K562 (cell line): Measurements from ENCODE around the gene ADARB2. TPM values are rescaled to one million over a fixed set of nuclear protein-coding genes. Genes with fewer than 3 reads are reported as not detected.
A peak's percentile ranks its signal among the peaks of the same experiment; 100 is the strongest.

ENCODE experiments used
- ATAC-seq: fragments of 200-7000 bp; cut with Tn5 transposase; 3 replicates; pipeline ENCODE4 v1.9.1; 2020; ENCODE audit warnings: moderate library complexity
- BruUV-seq: library from RNA; stranded (reverse); fragments of 400-500 nt; replicated peaks from 2 replicates; lab custom pipeline; 2021; lab: Mats Ljungman, UMichigan
- CTCF ChIA-PET: fragments of 300-600 bp; formaldehyde crosslinking; extraction: SDS; loops from one replicate; lab custom pipeline; 2021; ENCODE audit warnings: low intra/inter-chr PET ratio; lab: Yijun Ruan, JAX
- POLR2A ChIA-PET: fragments of 300-600, 350-650 bp; sonication (Branson Sonifier 250); formaldehyde crosslinking; extraction: SDS; loops from one replicate; lab custom pipeline; 2021; ENCODE audit warnings: antibody characterized with exemption, inconsistent platforms; lab: Yijun Ruan, JAX
- DNase-seq, 4 experiments: peaks; one replicate each; pipeline versions ENCODE4 v3.0.0 to v3.0.0-alpha.2; 2011 to 2018; ENCODE audit warnings: low spot score in 3 of 4, mixed read lengths in 3 of 4; ENCODE audit errors: extremely low read depth in 1 of 4
- FAIRE-seq: peaks from 2 replicates; lab custom pipeline; 2011; peaks lifted over from hg19 to GRCh38; lab: Jason Lieb, UNC
- H2AFZ ChIP-seq: 2 replicates; pipeline ENCODE4 v1.6.0; 2011; ENCODE audit warnings: low read depth, low read length, control low read depth, inconsistent platforms
- H3K27ac ChIP-seq: fragments of 200-600 bp; 3 replicates; pipeline ENCODE4 v1.8.0; 2011; ENCODE audit warnings: low read depth, mild to moderate bottlenecking, control low read depth, inconsistent platforms, low read length, moderate library complexity, mixed read lengths; ENCODE audit errors: extremely low read depth
- H3K27me3 ChIP-seq, 2 experiments: fragments of 300-600 bp in 1 of 2; 2 replicates in 1 of 2; 3 replicates in 1 of 2; pipeline versions ENCODE4 v1.6.0 to v1.8.0; 2011; ENCODE audit warnings: inconsistent platforms in 2 of 2, low read length in 2 of 2, mild to moderate bottlenecking in 1 of 2, mixed read lengths in 1 of 2, moderate library complexity in 1 of 2; ENCODE audit not compliant: control insufficient read depth in 2 of 2, insufficient read depth in 2 of 2
- H3K36me3 ChIP-seq: fragments of 300-600 bp; 3 replicates; pipeline ENCODE4 v1.8.0; 2011; ENCODE audit warnings: mild to moderate bottlenecking, low read length, inconsistent platforms; ENCODE audit not compliant: control insufficient read depth, insufficient read depth
- H3K4me1 ChIP-seq, 2 experiments: fragments of 200-600 bp in 1 of 2; replicated peaks in 1 of 2; 2 replicates in 1 of 2; 3 replicates in 1 of 2; pipeline versions ENCODE4 v1.5.1 to v1.8.0; 2011; ENCODE audit warnings: inconsistent platforms in 2 of 2, low read length in 2 of 2, mild to moderate bottlenecking in 1 of 2, mixed read lengths in 1 of 2, moderate library complexity in 1 of 2; ENCODE audit not compliant: control insufficient read depth in 2 of 2, insufficient read depth in 2 of 2
- H3K4me2 ChIP-seq: 2 replicates; pipeline ENCODE4 v1.6.1; 2011; ENCODE audit warnings: low read length, control low read depth, inconsistent platforms, mixed read lengths; ENCODE audit not compliant: insufficient read depth
- H3K4me3 ChIP-seq: fragments of 200-600 bp; sonication (generic), shearing (Covaris generic); 2 replicates; pipeline ENCODE4 v1.5.1; 2016; ENCODE audit warnings: control low read depth, inconsistent platforms
- H3K79me2 ChIP-seq: fragments of 200-600 bp; 3 replicates; pipeline ENCODE4 v1.8.0; 2011; ENCODE audit warnings: low read length, inconsistent platforms; ENCODE audit not compliant: control insufficient read depth, insufficient read depth
- H3K9ac ChIP-seq, 2 experiments: 2 replicates each; pipeline versions ENCODE4 v1.6.0 to v1.6.1; 2011; ENCODE audit warnings: low read depth in 2 of 2, low read length in 2 of 2, control low read depth in 1 of 2, inconsistent platforms in 1 of 2, mild to moderate bottlenecking in 1 of 2, mixed read lengths in 1 of 2; ENCODE audit not compliant: insufficient read depth in 1 of 2
- H3K9me1 ChIP-seq: one replicate; pipeline ENCODE4 v1.6.0; 2011; ENCODE audit warnings: inconsistent platforms, mild to moderate bottlenecking, low read length, moderate library complexity; ENCODE audit not compliant: control insufficient read depth, insufficient read depth
- H3K9me3 ChIP-seq: replicated peaks from 2 replicates; pipeline ENCODE4 v1.5.1; 2011; ENCODE audit warnings: low read depth, low read length, inconsistent platforms; ENCODE audit not compliant: control insufficient read depth, insufficient read depth
- H4K20me1 ChIP-seq: replicated peaks from 2 replicates; pipeline ENCODE4 v1.6.1; 2011; ENCODE audit warnings: low read length, inconsistent platforms, mixed read lengths; ENCODE audit not compliant: control insufficient read depth, insufficient read depth
- BRD4 ChIP-seq: fragments of 200-600 bp; sonication (generic); IDR thresholded peaks from 2 replicates; pipeline ENCODE4 v1.6.1; 2017; ENCODE audit warnings: inconsistent platforms
- CBX3 ChIP-seq, 2 experiments: IDR thresholded peaks; 1 replicate in 1 of 2; 2 replicates in 1 of 2; pipeline ENCODE4 v1.6.1; 2012; ENCODE audit warnings: inconsistent platforms in 2 of 2, low read length in 2 of 2, borderline replicate concordance in 1 of 2, control low read depth in 1 of 2
- FOS ChIP-seq: IDR thresholded peaks from 3 replicates; pipeline ENCODE4 v1.6.1; 2011; ENCODE audit not compliant: insufficient read length; ENCODE audit errors: extremely low read depth
- ILK ChIP-seq: fragments of 450-650 bp; IDR thresholded peaks from 2 replicates; pipeline ENCODE4 v1.6.1; 2016; ENCODE audit warnings: missing genetic modification characterization, low read depth, mild to moderate bottlenecking, missing compliant biosample characterization, moderate library complexity, borderline replicate concordance
- KLF6 ChIP-seq: fragments of 250-450 bp; sonication (Bioruptor Pico); IDR thresholded peaks from 2 replicates; pipeline ENCODE4 v1.4.0; 2020; ENCODE audit warnings: mild to moderate bottlenecking, moderate library complexity, borderline replicate concordance
- NR2C2 ChIP-seq, 2 experiments: fragments of 200-800 bp in 1 of 2; sonication (Bioruptor generic) in 1 of 2; sonication (generic) in 1 of 2; formaldehyde crosslinking in 1 of 2; IDR thresholded peaks; 2 replicates each; pipeline versions ENCODE4 v1.6.1 to v1.8.0; 2016 to 2022; ENCODE audit warnings: mild to moderate bottlenecking in 1 of 2, missing compliant biosample characterization in 1 of 2, missing genetic modification characterization in 1 of 2, missing genetic modification reagents in 1 of 2
- PCBP2 ChIP-seq: fragments of 200-400 bp; formaldehyde crosslinking; IDR thresholded peaks from 2 replicates; pipeline ENCODE4 v1.6.1; 2018; ENCODE audit warnings: low read length, low read depth, mild to moderate bottlenecking, moderate library complexity; ENCODE audit not compliant: poor library complexity, severe bottlenecking
- PRDM10 ChIP-seq: fragments of 450-650 bp; IDR thresholded peaks from 2 replicates; pipeline ENCODE4 v1.6.1; 2018; ENCODE audit not compliant: partially characterized antibody
- RAD21 ChIP-seq, 2 experiments: fragments of 250-450 bp in 1 of 2; fragments of 450-650 bp in 1 of 2; sonication (Bioruptor Pico) in 1 of 2; formaldehyde crosslinking in 1 of 2; IDR thresholded peaks in 1 of 2; conservative IDR thresholded peaks in 1 of 2; 2 replicates each; pipeline versions ENCODE4 v1.4.0 to v1.8.0; 2020 to 2022; ENCODE audit warnings: mild to moderate bottlenecking in 2 of 2, moderate library complexity in 1 of 2
- RBBP5 ChIP-seq: fragments of 200-600 bp; sonication (generic); IDR thresholded peaks from 2 replicates; pipeline ENCODE4 v1.6.1; 2012; ENCODE audit warnings: borderline replicate concordance, mild to moderate bottlenecking, low read length, control low read depth, inconsistent platforms; ENCODE audit not compliant: insufficient read depth, poor library complexity, severe bottlenecking
- TCFL5 ChIP-seq: fragments of 250-450 bp; sonication (Bioruptor Pico); conservative IDR thresholded peaks from 2 replicates; pipeline ENCODE4 v1.6.1; 2021; ENCODE audit warnings: mild to moderate bottlenecking, moderate library complexity, matching md5 sums
- ZNF134 ChIP-seq: fragments of 250-450 bp; sonication (Bioruptor Pico); conservative IDR thresholded peaks from 2 replicates; pipeline ENCODE4 v1.4.0; 2020
- ZNF316 ChIP-seq: fragments of 450-650 bp; IDR thresholded peaks from 2 replicates; pipeline ENCODE4 v1.6.1; 2016
- ZNF780A ChIP-seq: fragments of 250-450 bp; sonication (Bioruptor Pico); IDR thresholded peaks from 2 replicates; pipeline ENCODE4 v1.5.0; 2021; ENCODE audit warnings: mild to moderate bottlenecking
- ZZZ3 ChIP-seq: fragments of 450-650 bp; IDR thresholded peaks from 2 replicates; pipeline ENCODE4 v1.6.1; 2016; ENCODE audit warnings: antibody characterized with exemption, mild to moderate bottlenecking, moderate library complexity
- WGBS: fragments of 100-300 bp; shearing (Covaris generic); methylation state at CpG from one replicate; pipeline ENCODE4 v1.1.6; 2016; ENCODE audit warnings: low coverage, mixed read lengths; ENCODE audit not compliant: insufficient coverage; ENCODE audit errors: missing lambda C conversion rate; 5-methylcytosine and 5-hydroxymethylcytosine counted together
- in situ Hi-C: fragments of 300-500 bp; cut with MboI; formaldehyde crosslinking; loops from 4 replicates; pipeline ENCODE4 v1.15.0; 2018; ENCODE audit warnings: inconsistent platforms, mixed read lengths
- intact Hi-C: fragments of 100-400 bp; cut with micrococcal nuclease; formaldehyde crosslinking; loops from 2 replicates; pipeline ENCODE4 v1.14.2; 2022
- polyA plus RNA-seq, 8 experiments: library from polyadenylated mRNA; depleted of rRNA in 4 of 8; stranded (reverse) in 5 of 8; unstranded in 3 of 8; fragments of >200 nt; fragmentation: Nextera tagmentation in 2 of 8; fragmentation: Illumina TruSeq in 1 of 8; extraction: Ambion mirVana in 2 of 8; extraction: Trizol in 1 of 8; gene quantifications; 2 replicates each; pipeline versions ENCODE4 v1.2.1 to v1.2.3, GENCODE V29; 2011 to 2014; ENCODE audit warnings: inconsistent platforms in 1 of 8, missing spikeins in 1 of 8
- total RNA-seq, 7 experiments: library from RNA; depleted of rRNA in 6 of 7; stranded (reverse); fragments of >200 nt in 6 of 7; fragmentation: Illumina TruSeq in 2 of 7; extraction: Trizol in 2 of 7; gene quantifications; 2 replicates each; pipeline versions ENCODE4 v1.2.1 to v1.2.3, GENCODE V29; 2011 to 2021; ENCODE audit warnings: low replicate concordance in 1 of 7
- TF ChIP-seq, protein P1 (sequence below): sonication (generic); formaldehyde crosslinking; IDR thresholded peaks from 2 replicates; pipeline ENCODE4 v1.4.0; 2020; ENCODE audit warnings: mild to moderate bottlenecking, missing genetic modification reagents

Gene ADARB2
- total and polyA plus RNA-seq, 9 of the 15 experiments (the other 6 are each of a cell fraction or from before 2014, with no cell fraction given): not detected

- Histone ChIP-seq H3K9me3 (no peaks in the 10 kb centered on the region), H3K79me2 (no peaks in the 10 kb centered on the region), H3K4me2 (no peak overlapping the region), H3K4me1 (peaks cover 0 to 6% of the 10 kb centered on the region in 2 experiments; a peak in 1 of 5 replicates), H3K27me3 (peaks cover 44 to 87% of the 10 kb centered on the region in 2 experiments), H2AFZ (no peak overlapping the region), H3K27ac (no peak overlapping the region), H3K36me3 (no peaks in the 10 kb centered on the region)
- DNase-seq: no peak
- ChIA-PET CTCF (no interaction called here), POLR2A (interaction anchor here (0.6 to 3.5 kb wide), 4 partner anchors 9 to 113 kb away, joined by 3 to 11 read pairs (median 4); no protein-coding TSS in a partner anchor)
- under 1% methylated on average over 5 of the region's 5 CpGs for WGBS
- TF ChIP-seq KLF6 (no peak), TCFL5 (CRISPR knock-in tag) (no peak), ZNF134 (CRISPR knock-in tag) (no peak), ILK (tag) (no peak), PCBP2 (no peak), NR2C2 (CRISPR knock-in tag; IDR thresholded peaks at IDR 0.05) (no peak), NR2C2 (tag; IDR thresholded peaks at IDR 0.05) (no peak), ZNF780A (CRISPR knock-in tag) (no peak), RAD21 (CRISPR knock-in tag; conservative IDR thresholded peaks at IDR 0.05 in 1 of 2, IDR thresholded peaks at IDR 0.05 in 1 of 2) (no peak), ZNF316 (no peak), FOS (no peak), RBBP5 (no peak), CBX3 (IDR thresholded peaks at IDR 0.05; ENCODE audit: borderline replicate concordance in 1 of 2, low read length in 2 of 2) (no peak), PRDM10 (no peak), ZZZ3 (no peak), BRD4 (no peak)
- TF ChIP-seq, protein P1, sequence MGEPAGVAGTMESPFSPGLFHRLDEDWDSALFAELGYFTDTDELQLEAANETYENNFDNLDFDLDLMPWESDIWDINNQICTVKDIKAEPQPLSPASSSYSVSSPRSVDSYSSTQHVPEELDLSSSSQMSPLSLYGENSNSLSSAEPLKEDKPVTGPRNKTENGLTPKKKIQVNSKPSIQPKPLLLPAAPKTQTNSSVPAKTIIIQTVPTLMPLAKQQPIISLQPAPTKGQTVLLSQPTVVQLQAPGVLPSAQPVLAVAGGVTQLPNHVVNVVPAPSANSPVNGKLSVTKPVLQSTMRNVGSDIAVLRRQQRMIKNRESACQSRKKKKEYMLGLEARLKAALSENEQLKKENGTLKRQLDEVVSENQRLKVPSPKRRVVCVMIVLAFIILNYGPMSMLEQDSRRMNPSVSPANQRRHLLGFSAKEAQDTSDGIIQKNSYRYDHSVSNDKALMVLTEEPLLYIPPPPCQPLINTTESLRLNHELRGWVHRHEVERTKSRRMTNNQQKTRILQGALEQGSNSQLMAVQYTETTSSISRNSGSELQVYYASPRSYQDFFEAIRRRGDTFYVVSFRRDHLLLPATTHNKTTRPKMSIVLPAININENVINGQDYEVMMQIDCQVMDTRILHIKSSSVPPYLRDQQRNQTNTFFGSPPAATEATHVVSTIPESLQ (CRISPR knock-in tag): no peak
- TF ChIP-seq, all 486 proteins: peak for 0
- ATAC-seq (peak; percentile 17; the same call in 2 of the 3 replicates), FAIRE-seq (peak; percentile 49)
- H4K20me1 ChIP-seq: peaks cover 32% of the 10 kb centered on the region
- no TSS peak for BruUV-seq
- H3K9ac ChIP-seq: no peak overlapping the region
- in situ Hi-C loops (no loop called here), intact Hi-C loops (no loop called here)
- peaks cover 6% of the 10 kb centered on the region for H3K9me1 ChIP-seq
- no peak overlapping the region for H3K4me3 ChIP-seq
Measured at GRCh38 chr10:1174022-1174421, 563.3 kb downstream of the ADARB2 start.
